Activated naive CD4-positive, alpha-beta T cell treated with anti-CD3 and anti-CD28 coated beads, Interleukin-2, amount 50 U/mL, for 72 hours (primary cell): ENCODE results near the gene CALHM2. TPM values are rescaled to one million over a fixed set of nuclear protein-coding genes. Genes with fewer than 3 reads are reported as not detected.
"Not testable (repeated sequence)": the region's sequence is repeated elsewhere in the genome, so short reads cannot be mapped to it uniquely, and the experiment has no call there.

Source experiments
- ATAC-seq, 2 donors: fragments of 150-1000 bp; cut with Tn5 transposase; 2 replicates each; pipeline ENCODE4 v1.10.0; 2021; ENCODE audit warnings: mild to moderate bottlenecking in 2 of 2, moderate library complexity in 2 of 2
- DNase-seq, 2 donors: peaks; one replicate each; pipeline ENCODE4 v3.0.0; 2021 to 2022; ENCODE audit warnings: low spot score in 2 of 2
- H3K27ac Mint-ChIP-seq, 2 donors: one replicate each; pipeline ENCODE4 v1.8.0; 2022; ENCODE audit warnings: mild to moderate bottlenecking in 2 of 2, mixed read lengths in 2 of 2
- H3K36me3 Mint-ChIP-seq, 2 donors: one replicate each; pipeline ENCODE4 v1.8.0; 2022; ENCODE audit warnings: mixed read lengths in 2 of 2
- H3K9me3 Mint-ChIP-seq, 2 donors: one replicate each; pipeline ENCODE4 v1.8.0; 2022; ENCODE audit warnings: mixed read lengths in 2 of 2
- total RNA-seq, 2 donors: library from RNA; stranded (reverse); gene quantifications; one replicate each; pipeline ENCODE4 v1.2.3, GENCODE V29; 2022

CALHM2 gene, protein sequence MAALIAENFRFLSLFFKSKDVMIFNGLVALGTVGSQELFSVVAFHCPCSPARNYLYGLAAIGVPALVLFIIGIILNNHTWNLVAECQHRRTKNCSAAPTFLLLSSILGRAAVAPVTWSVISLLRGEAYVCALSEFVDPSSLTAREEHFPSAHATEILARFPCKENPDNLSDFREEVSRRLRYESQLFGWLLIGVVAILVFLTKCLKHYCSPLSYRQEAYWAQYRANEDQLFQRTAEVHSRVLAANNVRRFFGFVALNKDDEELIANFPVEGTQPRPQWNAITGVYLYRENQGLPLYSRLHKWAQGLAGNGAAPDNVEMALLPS
- total RNA-seq: 10 to 100 TPM in 1 of 2 donors, 1 to 10 TPM in 1; 9.1 to 13.5 TPM

GRCh38 chr10:103451831-103452505 lies at the start of gene CALHM2:
CALHM2 (minus strand) TSS chr10:103452370; CDS start chr10:103449941, 2,429 bp downstream.
- H3K36me3 Mint-ChIP-seq: peaks cover 0 to 6% of the 10 kb centered on the region in 2 donors
- no peaks in the 10 kb centered on the region for H3K9me3 Mint-ChIP-seq
- H3K27ac Mint-ChIP-seq: peak within 1 kb of the TSS; percentile 60 to 78
- DNase-seq: peak; percentile 67 to 68
- peak; percentile 73 to 76 for ATAC-seq

DNA sequence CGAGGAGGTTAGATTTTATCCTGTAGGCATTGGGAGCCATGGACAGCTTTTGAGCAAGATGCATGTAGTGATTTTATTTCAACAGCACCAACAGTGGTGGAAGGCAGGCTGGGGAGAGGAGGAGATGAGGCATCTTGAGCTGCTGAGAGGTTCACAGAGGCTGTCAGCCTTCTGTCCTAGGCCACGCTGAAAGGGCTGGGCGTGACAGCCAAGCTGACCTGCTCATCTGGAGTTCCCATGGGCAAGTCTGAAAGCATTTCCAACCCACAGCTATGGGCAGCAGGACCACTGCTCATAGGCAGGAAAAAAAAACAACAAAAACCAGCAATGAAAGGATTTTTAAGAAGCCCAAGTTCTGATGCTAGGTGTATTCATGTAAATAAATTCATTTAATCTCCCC lies 49.0 kb upstream of the CALHM2 start:
- ATAC-seq: no peak

GRCh38 chr10:103500481-103500880 lies 48.3 kb upstream of the CALHM2 start:
- Mint-ChIP-seq H3K27ac (no peak overlapping the region), H3K36me3 (no peaks in the 10 kb centered on the region), H3K9me3 (no peaks in the 10 kb centered on the region)
- no peak for ATAC-seq
- DNase-seq: no peak

More for the DNA sequence above, 49.0 kb upstream of the CALHM2 start:
- DNase-seq: no peak
- Mint-ChIP-seq H3K27ac (no peak overlapping the region), H3K9me3 (no peaks in the 10 kb centered on the region), H3K36me3 (no peaks in the 10 kb centered on the region)

DNA sequence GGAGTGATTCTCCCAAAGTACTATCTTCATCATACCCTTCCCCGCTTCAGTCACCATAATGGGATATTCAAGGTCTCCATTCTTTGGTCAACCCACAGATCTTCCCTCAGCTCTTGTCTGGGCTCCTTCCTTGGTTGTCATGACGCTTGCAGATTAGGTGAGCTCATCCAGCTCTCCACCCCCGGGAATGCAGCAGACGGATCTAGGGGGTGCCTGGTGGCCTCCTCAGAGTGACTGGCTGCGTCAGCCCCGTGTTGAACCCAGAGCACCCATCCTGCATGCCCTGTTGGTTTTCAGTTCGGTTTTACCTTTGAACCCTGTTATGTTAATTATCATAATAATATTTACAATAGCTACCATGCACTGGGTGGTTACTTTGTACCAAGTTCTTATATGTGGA lies 47.7 kb upstream of the CALHM2 start:
- ATAC-seq (no peak), DNase-seq (no peak)
- Mint-ChIP-seq H3K27ac (no peak overlapping the region), H3K36me3 (no peaks in the 10 kb centered on the region), H3K9me3 (no peaks in the 10 kb centered on the region)

- no peak overlapping the region for H3K27ac Mint-ChIP-seq
- H3K9me3 Mint-ChIP-seq: no peaks in the 10 kb centered on the region
- DNase-seq (no peak), ATAC-seq (no peak)
- no peaks in the 10 kb centered on the region for H3K36me3 Mint-ChIP-seq
These were observed 46.9 kb upstream of the CALHM2 start for GRCh38 chr10:103498936-103499638.

DNA sequence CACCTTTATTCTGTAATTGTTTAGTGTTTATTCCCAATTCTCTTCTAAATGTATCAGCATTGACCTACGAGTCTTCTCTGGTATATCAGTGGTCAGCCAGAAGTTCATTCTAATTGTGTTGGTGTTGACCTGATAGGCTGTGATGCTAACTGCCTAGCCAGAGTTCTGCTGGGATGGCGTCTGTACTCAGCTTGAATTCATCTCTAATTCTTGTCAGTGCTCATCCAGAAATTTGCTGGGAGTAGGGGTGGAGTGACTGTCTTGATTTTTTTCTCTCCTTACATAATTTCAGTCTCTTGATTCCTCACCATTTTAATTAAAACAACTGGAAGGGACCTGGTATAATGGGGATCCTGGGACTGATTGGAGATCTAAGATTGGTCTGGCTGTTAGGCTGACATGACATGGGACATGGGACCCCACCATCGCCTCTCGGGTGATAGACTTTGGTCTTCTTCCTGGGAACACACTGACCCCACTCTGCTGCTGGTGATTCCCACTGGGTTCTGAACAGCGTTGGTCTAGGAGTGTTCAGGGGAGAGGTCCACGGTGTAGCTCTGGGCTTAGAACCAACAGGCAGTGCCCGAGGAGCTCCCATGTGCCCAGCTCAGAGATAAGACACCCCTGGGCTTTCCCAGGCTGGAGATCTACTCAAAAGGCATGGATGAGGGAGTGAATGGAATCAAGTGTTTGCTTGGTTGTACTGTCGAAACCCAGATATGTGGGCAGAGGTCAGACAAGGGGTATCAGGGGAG lies 45.2 kb upstream of the CALHM2 start:
- no peak for ATAC-seq
- DNase-seq: no peak
- H3K36me3 Mint-ChIP-seq: peaks cover 0 to 4% of the 10 kb centered on the region in 2 donors
- no peak overlapping the region for H3K27ac Mint-ChIP-seq
- H3K9me3 Mint-ChIP-seq: no peaks in the 10 kb centered on the region

DNA sequence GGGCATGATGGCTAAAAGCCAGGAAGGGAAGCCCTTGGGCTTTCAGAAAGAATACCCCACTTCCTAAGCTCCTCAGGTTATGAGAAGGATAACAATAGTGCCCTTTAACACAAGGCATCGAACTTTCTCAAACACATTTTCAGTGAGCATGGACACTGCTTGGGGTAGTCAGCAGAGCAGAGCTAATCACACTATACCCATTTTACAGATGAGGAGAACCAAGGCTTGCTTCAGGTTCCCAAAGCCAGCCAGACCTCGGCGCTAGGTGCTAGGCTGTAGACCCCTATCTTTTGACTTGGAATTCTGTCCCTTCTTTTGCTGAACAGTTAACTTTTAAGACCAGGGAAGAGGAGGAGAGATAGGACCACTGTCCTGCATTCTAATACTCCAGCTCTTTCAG lies 43.2 kb upstream of the CALHM2 start:
- DNase-seq (no peak), ATAC-seq (no peak)
- Mint-ChIP-seq H3K9me3 (no peaks in the 10 kb centered on the region), H3K27ac (no peak overlapping the region), H3K36me3 (peaks cover 0 to 4% of the 10 kb centered on the region in 2 donors)

GRCh38 chr10:103493916-103494877 lies 42.0 kb upstream of the CALHM2 start:
- Mint-ChIP-seq H3K27ac (peak overlapping the region in 1 of 2 donors; percentile 46), H3K9me3 (no peaks in the 10 kb centered on the region), H3K36me3 (peaks cover 0 to 4% of the 10 kb centered on the region in 2 donors)
- ATAC-seq: peak; percentile 10 to 27
- DNase-seq: peak in 1 of 2 donors; percentile 29

DNA sequence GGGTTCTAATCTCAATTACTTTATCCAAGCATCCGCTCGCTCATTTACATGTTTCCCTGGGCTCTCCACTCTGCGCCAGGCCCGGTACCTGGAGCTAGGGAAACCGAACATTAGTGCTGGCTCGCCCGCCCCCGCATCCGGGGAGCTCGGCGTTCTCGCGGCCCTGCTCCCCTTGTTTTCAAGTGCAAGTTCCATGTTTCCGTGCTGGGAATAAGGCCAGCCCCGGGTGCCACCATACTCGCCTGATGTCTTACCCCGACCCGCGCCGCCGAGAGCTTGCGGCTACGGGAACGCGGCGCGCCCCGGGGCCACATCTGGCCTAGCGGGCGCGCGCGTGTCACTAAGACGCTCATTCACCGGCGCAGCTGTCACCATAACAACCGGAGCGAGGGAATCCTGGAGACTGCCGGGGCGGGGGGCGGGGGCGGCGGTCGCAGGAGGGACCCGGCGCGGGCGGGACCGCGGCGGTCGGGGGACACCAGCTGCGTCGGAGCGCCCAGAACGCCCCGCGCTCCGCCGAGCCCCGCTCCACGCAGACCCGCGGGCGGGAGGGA lies 41.3 kb upstream of the CALHM2 start, which contains the start of gene NEURL1:
NEURL1 (plus strand) TSS at position 344 of the 554 bp plus-strand sequence. CDS start 683 bp downstream, outside the sequence.
- peak within 1 kb of the TSS in 1 of 2 donors; percentile 46 for H3K27ac Mint-ChIP-seq
- DNase-seq (no peak), ATAC-seq (peak; percentile 21 to 26)
- H3K36me3 Mint-ChIP-seq: peaks cover 0 to 4% of the 10 kb centered on the region in 2 donors
- H3K9me3 Mint-ChIP-seq: no peaks in the 10 kb centered on the region

DNA sequence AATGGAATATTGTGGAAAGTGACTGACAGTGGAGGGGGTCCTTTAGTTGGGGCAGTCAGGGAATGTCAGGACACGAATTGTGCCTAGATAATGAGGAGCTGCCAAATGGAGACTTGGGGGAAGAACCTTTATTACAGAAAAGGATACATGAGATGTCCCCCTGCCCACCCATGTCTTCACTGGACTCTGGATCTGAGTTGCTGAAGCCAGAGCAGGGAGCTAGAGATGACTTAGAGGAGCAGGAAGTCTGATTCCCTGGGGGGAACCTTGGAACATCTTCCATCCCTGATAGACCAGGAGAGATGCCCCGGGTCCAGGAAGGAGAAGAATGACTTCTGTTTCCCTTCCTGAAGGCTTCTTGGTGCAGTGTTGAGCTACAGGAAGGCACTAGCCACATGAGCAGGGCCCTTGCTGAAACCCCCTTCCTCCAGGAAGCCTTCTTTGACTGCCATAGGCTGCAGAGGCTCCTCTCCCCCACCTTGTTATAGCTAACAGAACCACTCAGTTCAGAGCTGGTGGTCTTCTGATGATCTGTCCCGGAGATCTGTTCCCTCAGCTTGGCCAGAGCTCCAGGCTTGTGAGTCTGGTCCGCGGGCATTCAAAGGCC lies 40.6 kb upstream of the CALHM2 start:
- H3K36me3 Mint-ChIP-seq: peaks cover 0 to 4% of the 10 kb centered on the region in 2 donors
- no peak overlapping the region for H3K27ac Mint-ChIP-seq
- ATAC-seq (no peak), DNase-seq (no peak)
- H3K9me3 Mint-ChIP-seq: no peaks in the 10 kb centered on the region

- no peak for ATAC-seq
- DNase-seq: no peak
- Mint-ChIP-seq H3K9me3 (no peaks in the 10 kb centered on the region), H3K36me3 (peaks cover 0 to 4% of the 10 kb centered on the region in 2 donors), H3K27ac (peak overlapping the region in 1 of 2 donors; percentile 19)
These were observed 39.7 kb upstream of the CALHM2 start for GRCh38 chr10:103491729-103492364.

DNA sequence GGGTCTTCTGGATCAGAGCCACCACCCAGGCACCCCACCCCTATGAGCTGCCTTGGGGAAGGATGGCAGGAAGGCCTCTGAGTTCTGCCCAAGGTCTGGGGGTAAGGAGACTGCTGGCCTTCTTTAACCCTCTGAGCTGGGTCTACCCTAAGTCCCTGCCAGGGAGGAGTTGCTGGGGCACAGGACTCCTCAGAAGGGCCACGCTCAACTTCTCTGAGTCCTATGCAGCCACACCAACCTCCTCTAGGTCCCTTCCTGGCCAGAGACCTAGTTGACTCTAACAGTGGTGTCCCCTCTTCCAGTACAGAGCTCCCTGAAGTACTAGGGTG lies 38.8 kb upstream of the CALHM2 start:
- Mint-ChIP-seq H3K27ac (peak overlapping the region in 1 of 2 donors; percentile 19), H3K9me3 (no peaks in the 10 kb centered on the region), H3K36me3 (peaks cover 0 to 4% of the 10 kb centered on the region in 2 donors)
- no peak for DNase-seq
- peak in 1 of 2 donors; percentile 46 for ATAC-seq

- ATAC-seq (no peak), DNase-seq (no peak)
- Mint-ChIP-seq H3K9me3 (no peaks in the 10 kb centered on the region), H3K36me3 (no peaks in the 10 kb centered on the region), H3K27ac (no peak overlapping the region)
These were observed 35.2 kb upstream of the CALHM2 start for GRCh38 chr10:103487410-103487708.

DNA sequence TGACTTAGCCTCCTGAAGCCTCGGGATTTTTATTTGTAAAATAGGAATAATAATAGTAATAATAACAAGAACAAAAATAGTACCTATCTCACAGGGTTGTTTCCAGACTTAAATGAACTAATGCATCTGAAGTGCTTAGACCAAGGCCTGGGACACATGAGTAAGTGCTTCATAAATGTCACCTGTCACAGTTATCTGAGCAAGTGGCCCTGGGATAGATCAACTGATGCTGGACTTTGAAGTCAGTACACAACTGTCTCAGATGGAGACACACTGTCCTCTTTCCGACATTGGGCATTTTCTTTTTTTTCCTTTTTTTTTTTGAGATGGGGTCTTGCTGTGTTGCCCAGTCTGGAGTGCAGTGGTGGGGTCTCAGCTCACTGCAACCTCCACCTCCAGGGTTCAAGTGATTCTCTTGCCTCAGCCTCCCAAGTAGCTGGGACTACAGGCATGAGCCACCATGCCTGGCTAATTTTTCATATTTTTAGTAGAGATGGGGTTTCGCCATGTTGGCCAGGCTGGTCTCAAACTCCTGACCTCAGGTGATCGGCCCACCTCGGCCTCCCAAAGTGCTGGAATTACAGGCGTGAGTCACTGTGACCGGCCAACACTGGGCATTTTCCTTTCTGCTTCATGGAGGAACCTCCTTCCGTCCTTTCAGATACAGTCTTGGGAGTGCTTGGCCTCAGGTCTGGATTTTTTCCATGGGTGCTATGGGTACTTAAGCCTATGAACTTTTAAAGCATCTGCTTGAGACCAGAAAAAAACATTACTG lies 34.7 kb upstream of the CALHM2 start:
- DNase-seq, H3K27ac Mint-ChIP-seq, H3K36me3 Mint-ChIP-seq, ATAC-seq, H3K9me3 Mint-ChIP-seq: not testable (repeated sequence)
